SK-N-SH treated with all-trans-retinoic acid at 6 μM for 48 hours (cell line): ENCODE data around the gene GPR173.

Experiments used
- ATAC-seq: fragments of 200-7000 bp; cut with Tn5 transposase; 3 replicates; pipeline ENCODE4 v1.9.1; 2020; ENCODE audit warnings: mild to moderate bottlenecking, moderate library complexity
- ARNTL ChIP-seq: fragments of 450-650 bp; formaldehyde crosslinking; IDR thresholded peaks from 2 replicates; pipeline ENCODE4 v1.5.0; 2020; ENCODE audit warnings: low read depth, mild to moderate bottlenecking, moderate library complexity, borderline replicate concordance
- BACH2 ChIP-seq: fragments of 250-450 bp; sonication (Bioruptor Pico); IDR thresholded peaks from 2 replicates; pipeline ENCODE4 v1.9.0; 2021; ENCODE audit warnings: mild to moderate bottlenecking, borderline replicate concordance
- CSDC2 ChIP-seq: fragments of 250-450 bp; sonication (Bioruptor Pico); IDR thresholded peaks from 2 replicates; pipeline ENCODE4 v1.5.0; 2020; ENCODE audit warnings: mild to moderate bottlenecking, moderate library complexity
- CSRNP3 ChIP-seq: fragments of 250-450 bp; sonication (Bioruptor Pico); IDR thresholded peaks from 2 replicates; pipeline ENCODE4 v1.5.1; 2021; ENCODE audit warnings: mild to moderate bottlenecking, moderate library complexity
- ISL1 ChIP-seq: fragments of 250-450 bp; sonication (Bioruptor Pico); IDR thresholded peaks from 2 replicates; pipeline ENCODE4 v2.1.2; 2022; ENCODE audit warnings: mild to moderate bottlenecking, moderate library complexity
- OSR1 ChIP-seq: fragments of 250-450 bp; sonication (Bioruptor Pico); IDR thresholded peaks from 2 replicates; pipeline ENCODE4 v1.8.0; 2022; ENCODE audit warnings: moderate library complexity, mild to moderate bottlenecking, inconsistent platforms
- PATZ1 ChIP-seq: fragments of 250-450 bp; sonication (Bioruptor Pico); IDR thresholded peaks from 2 replicates; pipeline ENCODE4 v1.8.0; 2020; ENCODE audit warnings: mild to moderate bottlenecking, moderate library complexity, borderline replicate concordance
- RARB ChIP-seq: fragments of 250-450 bp; sonication (Bioruptor Pico); IDR thresholded peaks from 2 replicates; pipeline ENCODE4 v1.8.0; 2021; ENCODE audit warnings: mild to moderate bottlenecking, moderate library complexity
- SNAI2 ChIP-seq: fragments of 250-450 bp; sonication (Bioruptor Pico); IDR thresholded peaks from 2 replicates; pipeline ENCODE4 v1.5.0; 2020; ENCODE audit warnings: mild to moderate bottlenecking, moderate library complexity
- TCF4 ChIP-seq: fragments of 250-450 bp; sonication (Bioruptor Pico); IDR thresholded peaks from 2 replicates; pipeline ENCODE4 v1.8.0; 2021; ENCODE audit warnings: mild to moderate bottlenecking, moderate library complexity, borderline replicate concordance
- TOX ChIP-seq: fragments of 250-450 bp; sonication (Bioruptor Pico); IDR thresholded peaks from 2 replicates; pipeline ENCODE4 v1.8.0; 2021; ENCODE audit warnings: mild to moderate bottlenecking, moderate library complexity, borderline replicate concordance
- TSHZ2 ChIP-seq: fragments of 250-450 bp; sonication (Bioruptor Pico); IDR thresholded peaks from 2 replicates; pipeline ENCODE4 v1.5.0; 2020; ENCODE audit warnings: mild to moderate bottlenecking, moderate library complexity
- ZC3H10 ChIP-seq: fragments of 250-450 bp; sonication (Bioruptor Pico); IDR thresholded peaks from 2 replicates; pipeline ENCODE4 v1.5.1; 2021; ENCODE audit warnings: mild to moderate bottlenecking, moderate library complexity
- ZFP30 ChIP-seq: fragments of 450-650 bp; formaldehyde crosslinking; IDR thresholded peaks from 2 replicates; pipeline ENCODE4 v1.5.0; 2022; ENCODE audit warnings: mild to moderate bottlenecking, moderate library complexity
- ZNF565 ChIP-seq: fragments of 450-650 bp; formaldehyde crosslinking; conservative IDR thresholded peaks from 2 replicates; pipeline ENCODE4 v1.5.0; 2020; ENCODE audit warnings: low read depth, mild to moderate bottlenecking, moderate library complexity
- ZNF70 ChIP-seq: fragments of 450-650 bp; formaldehyde crosslinking; IDR thresholded peaks from 2 replicates; pipeline ENCODE4 v1.5.0; 2020; ENCODE audit warnings: mild to moderate bottlenecking, moderate library complexity
- ZNF8 ChIP-seq: fragments of 450-650 bp; formaldehyde crosslinking; IDR thresholded peaks from 2 replicates; pipeline ENCODE4 v1.5.0; 2020; ENCODE audit warnings: mild to moderate bottlenecking, moderate library complexity
- TF ChIP-seq, protein P1 (sequence below): fragments of 250-450 bp; sonication (Bioruptor Pico); IDR thresholded peaks from 2 replicates; pipeline ENCODE4 v1.8.0; 2021; ENCODE audit warnings: low read depth, mild to moderate bottlenecking, moderate library complexity, borderline replicate concordance
- TF ChIP-seq, protein P2 (sequence below): fragments of 250-450 bp; sonication (Bioruptor Pico); IDR thresholded peaks from 2 replicates; pipeline ENCODE4 v1.5.1; 2020; ENCODE audit warnings: low read depth, mild to moderate bottlenecking, moderate library complexity

GPR173 gene

GRCh38 chrX:53004038-53004437 is 44.6 kb upstream of the GPR173 start:
- no peak for TF ChIP-seq ZNF8 (CRISPR knock-in tag)
- no peak for TF ChIP-seq ARNTL
- no peak for TF ChIP-seq TCF4 (CRISPR knock-in tag)
- TF ChIP-seq, protein P1, sequence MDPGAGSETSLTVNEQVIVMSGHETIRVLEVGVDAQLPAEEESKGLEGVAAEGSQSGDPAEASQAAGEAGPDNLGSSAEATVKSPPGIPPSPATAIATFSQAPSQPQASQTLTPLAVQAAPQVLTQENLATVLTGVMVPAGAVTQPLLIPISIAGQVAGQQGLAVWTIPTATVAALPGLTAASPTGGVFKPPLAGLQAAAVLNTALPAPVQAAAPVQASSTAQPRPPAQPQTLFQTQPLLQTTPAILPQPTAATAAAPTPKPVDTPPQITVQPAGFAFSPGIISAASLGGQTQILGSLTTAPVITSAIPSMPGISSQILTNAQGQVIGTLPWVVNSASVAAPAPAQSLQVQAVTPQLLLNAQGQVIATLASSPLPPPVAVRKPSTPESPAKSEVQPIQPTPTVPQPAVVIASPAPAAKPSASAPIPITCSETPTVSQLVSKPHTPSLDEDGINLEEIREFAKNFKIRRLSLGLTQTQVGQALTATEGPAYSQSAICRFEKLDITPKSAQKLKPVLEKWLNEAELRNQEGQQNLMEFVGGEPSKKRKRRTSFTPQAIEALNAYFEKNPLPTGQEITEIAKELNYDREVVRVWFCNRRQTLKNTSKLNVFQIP: no peak
- TF ChIP-seq SNAI2 (CRISPR knock-in tag): no peak
- TF ChIP-seq ZC3H10: no peak
- TF ChIP-seq ZNF565 (CRISPR knock-in tag): no peak
- TF ChIP-seq ZNF70 (CRISPR knock-in tag): no peak
- no peak for TF ChIP-seq ISL1 (CRISPR knock-in tag)
- TF ChIP-seq, protein P2, sequence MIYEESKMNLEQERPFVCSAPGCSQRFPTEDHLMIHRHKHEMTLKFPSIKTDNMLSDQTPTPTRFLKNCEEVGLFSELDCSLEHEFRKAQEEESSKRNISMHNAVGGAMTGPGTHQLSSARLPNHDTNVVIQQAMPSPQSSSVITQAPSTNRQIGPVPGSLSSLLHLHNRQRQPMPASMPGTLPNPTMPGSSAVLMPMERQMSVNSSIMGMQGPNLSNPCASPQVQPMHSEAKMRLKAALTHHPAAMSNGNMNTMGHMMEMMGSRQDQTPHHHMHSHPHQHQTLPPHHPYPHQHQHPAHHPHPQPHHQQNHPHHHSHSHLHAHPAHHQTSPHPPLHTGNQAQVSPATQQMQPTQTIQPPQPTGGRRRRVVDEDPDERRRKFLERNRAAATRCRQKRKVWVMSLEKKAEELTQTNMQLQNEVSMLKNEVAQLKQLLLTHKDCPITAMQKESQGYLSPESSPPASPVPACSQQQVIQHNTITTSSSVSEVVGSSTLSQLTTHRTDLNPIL (CRISPR knock-in tag): no peak
- ATAC-seq: no peak

DNA sequence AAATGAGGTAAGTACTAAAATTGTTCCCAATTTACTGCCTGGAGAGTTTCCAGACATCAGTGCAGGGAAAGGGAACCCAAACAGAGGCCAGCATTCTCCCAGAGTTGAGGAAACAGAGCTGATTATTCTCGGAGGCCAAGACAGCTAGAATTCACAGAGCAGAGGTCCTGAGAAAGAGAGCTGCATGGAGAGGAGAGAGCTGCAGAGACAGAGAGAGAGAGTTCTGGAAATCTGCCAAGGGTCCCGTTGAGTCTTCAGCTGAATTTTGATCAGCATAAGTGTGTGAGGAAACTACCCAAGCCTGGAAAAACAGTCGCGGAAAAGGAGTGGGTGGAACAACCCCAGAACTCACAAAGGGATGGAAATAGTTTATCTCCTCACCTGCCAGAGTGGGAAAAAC is 43.8 kb upstream of the GPR173 start:
- TF ChIP-seq TOX (CRISPR knock-in tag) (no peak), ZNF70 (CRISPR knock-in tag) (no peak), TSHZ2 (CRISPR knock-in tag) (no peak), PATZ1 (CRISPR knock-in tag) (no peak), ZC3H10 (no peak), BACH2 (no peak), ARNTL (no peak), ZNF565 (CRISPR knock-in tag) (no peak), ISL1 (CRISPR knock-in tag) (no peak), ZFP30 (no peak), RARB (CRISPR knock-in tag) (no peak), TCF4 (CRISPR knock-in tag) (no peak), SNAI2 (CRISPR knock-in tag) (no peak), ZNF8 (CRISPR knock-in tag) (no peak), OSR1 (no peak), CSRNP3 (no peak), CSDC2 (CRISPR knock-in tag) (no peak)
- TF ChIP-seq, protein P2 (CRISPR knock-in tag): no peak
- TF ChIP-seq, protein P1: no peak
- no peak for ATAC-seq
